GM23248 (cell line): ENCODE measurements around the gene SUPT5H.

Experiments used
- EZH2 ChIP-seq: fragments of 200-600 bp; sonication (generic); IDR thresholded peaks from 2 replicates; pipeline ENCODE4 v1.6.1; 2018; ENCODE audit warnings: antibody characterized with exemption, mild to moderate bottlenecking; ENCODE audit not compliant: insufficient read depth, poor library complexity, severe bottlenecking
- EZH2phosphoT487 ChIP-seq: fragments of 200-600 bp; sonication (generic); IDR thresholded peaks from 2 replicates; pipeline ENCODE4 v1.6.1; 2018; ENCODE audit warnings: antibody characterized with exemption, moderate library complexity, mild to moderate bottlenecking, low read depth; ENCODE audit not compliant: insufficient read depth

GRCh38 chr19:39402346-39403300 is 42.8 kb upstream of the SUPT5H start:
- no peak for TF ChIP-seq EZH2
- TF ChIP-seq EZH2phosphoT487: no peak
